Activated naive CD4-positive, alpha-beta T cell treated with anti-CD3 and anti-CD28 coated beads, Interleukin-2, amount 10 ng/mL, durations not matched to agents 7 days and 5 days (primary cell): ENCODE data around the gene ABITRAM.
"Not testable (repeated sequence)": the region's sequence is repeated elsewhere in the genome, so short reads cannot be mapped to it uniquely, and the experiment has no call there.

ENCODE experiments used
- CTCF ChIA-PET: fragments of 350-600 bp; sonication (Branson Sonifier 250); formaldehyde crosslinking; loops from one replicate; lab custom pipeline; 2021; ENCODE audit warnings: antibody characterized with exemption; lab: Charles Lee
- DNase-seq: peaks from one replicate; pipeline ENCODE4 v3.0.0-alpha.2; 2020
- H3K27ac Mint-ChIP-seq: one replicate; pipeline ENCODE4 v1.8.0; 2021; ENCODE audit warnings: mild to moderate bottlenecking, moderate library complexity, mixed read lengths
- H3K27me3 Mint-ChIP-seq: one replicate; pipeline ENCODE4 v1.8.0; 2021; ENCODE audit warnings: mild to moderate bottlenecking, mixed read lengths
- H3K36me3 Mint-ChIP-seq: one replicate; pipeline ENCODE4 v1.8.0; 2021; ENCODE audit warnings: mixed read lengths
- H3K4me1 Mint-ChIP-seq: one replicate; pipeline ENCODE4 v1.8.0; 2021; ENCODE audit warnings: mixed read lengths
- H3K4me3 Mint-ChIP-seq: one replicate; pipeline ENCODE4 v1.8.0; 2021; ENCODE audit warnings: mild to moderate bottlenecking, moderate library complexity, mixed read lengths
- H3K9me3 Mint-ChIP-seq: one replicate; pipeline ENCODE4 v1.8.0; 2021; ENCODE audit warnings: mixed read lengths

ABITRAM gene

GRCh38 chr9:108910402-108910801 lies 23.8 kb upstream of the ABITRAM start:
- Mint-ChIP-seq H3K36me3 (peaks cover 24% of the 10 kb centered on the region), H3K4me1 (peaks cover 21% of the 10 kb centered on the region), H3K4me3 (no peak overlapping the region), H3K27me3 (no peaks in the 10 kb centered on the region), H3K9me3 (no peaks in the 10 kb centered on the region), H3K27ac (no peak overlapping the region)
- no peak for DNase-seq
- CTCF ChIA-PET, result no interaction called here

- H3K36me3 Mint-ChIP-seq, result peaks cover 28% of the 10 kb centered on the region
- peaks cover 21% of the 10 kb centered on the region for H3K4me1 Mint-ChIP-seq
- no peak overlapping the region for H3K4me3 Mint-ChIP-seq
- H3K27ac Mint-ChIP-seq, result peak overlapping the region; percentile 35
- no peaks in the 10 kb centered on the region for H3K9me3 Mint-ChIP-seq
- CTCF ChIA-PET, result no interaction called here
- DNase-seq, result no peak
- no peaks in the 10 kb centered on the region for H3K27me3 Mint-ChIP-seq
Measured at GRCh38 chr9:108910914-108911313, 23.3 kb upstream of the ABITRAM start.

- Mint-ChIP-seq H3K27me3 (no peaks in the 10 kb centered on the region), H3K9me3 (no peaks in the 10 kb centered on the region), H3K36me3 (peaks cover 27% of the 10 kb centered on the region), H3K4me3 (no peak overlapping the region), H3K4me1 (peaks cover 21% of the 10 kb centered on the region), H3K27ac (peak overlapping the region; percentile 72)
- peak; percentile 52 for DNase-seq
- CTCF ChIA-PET, result no interaction called here
Measured at GRCh38 chr9:108911820-108912219, 22.4 kb upstream of the ABITRAM start.

- DNase-seq, result no peak
- peaks cover 21% of the 10 kb centered on the region for H3K4me1 Mint-ChIP-seq
- no peak overlapping the region for H3K4me3 Mint-ChIP-seq
- peaks cover 27% of the 10 kb centered on the region for H3K36me3 Mint-ChIP-seq
- no peaks in the 10 kb centered on the region for H3K9me3 Mint-ChIP-seq
- CTCF ChIA-PET, result no interaction called here
- H3K27me3 Mint-ChIP-seq, result no peaks in the 10 kb centered on the region
- H3K27ac Mint-ChIP-seq, result no peak overlapping the region
Measured at GRCh38 chr9:108913391-108913790, 20.8 kb upstream of the ABITRAM start.

GRCh38 chr9:108919517-108919916 lies 14.7 kb upstream of the ABITRAM start:
- H3K36me3 Mint-ChIP-seq, result peaks cover 33% of the 10 kb centered on the region
- no peaks in the 10 kb centered on the region for H3K27me3 Mint-ChIP-seq
- no peak overlapping the region for H3K4me3 Mint-ChIP-seq
- CTCF ChIA-PET, result interaction anchor here (0.6 kb wide), 1 partner anchor 31 kb away, joined by 3 read pairs; no protein-coding TSS in a partner anchor
- no peak for DNase-seq
- no peak overlapping the region for H3K27ac Mint-ChIP-seq
- no peaks in the 10 kb centered on the region for H3K9me3 Mint-ChIP-seq
- no peaks in the 10 kb centered on the region for H3K4me1 Mint-ChIP-seq

GRCh38 chr9:108920401-108920800 lies 13.8 kb upstream of the ABITRAM start:
- H3K27me3 Mint-ChIP-seq, H3K9me3 Mint-ChIP-seq, CTCF ChIA-PET, H3K4me1 Mint-ChIP-seq, H3K27ac Mint-ChIP-seq, H3K4me3 Mint-ChIP-seq, DNase-seq: not testable (repeated sequence)
- peaks cover 41% of the 10 kb centered on the region for H3K36me3 Mint-ChIP-seq

GRCh38 chr9:108921200-108921599 lies 13.0 kb upstream of the ABITRAM start:
- no peaks in the 10 kb centered on the region for H3K9me3 Mint-ChIP-seq
- H3K4me1 Mint-ChIP-seq, result no peaks in the 10 kb centered on the region
- no peak for DNase-seq
- no peaks in the 10 kb centered on the region for H3K27me3 Mint-ChIP-seq
- H3K4me3 Mint-ChIP-seq, result no peak overlapping the region
- H3K36me3 Mint-ChIP-seq, result peaks cover 39% of the 10 kb centered on the region
- H3K27ac Mint-ChIP-seq, result no peak overlapping the region
- CTCF ChIA-PET, result no interaction called here

GRCh38 chr9:108924466-108924865 lies 9.7 kb upstream of the ABITRAM start:
- H3K36me3 Mint-ChIP-seq, result peaks cover 39% of the 10 kb centered on the region
- H3K4me3 Mint-ChIP-seq, result no peak overlapping the region
- no peak overlapping the region for H3K27ac Mint-ChIP-seq
- no peaks in the 10 kb centered on the region for H3K27me3 Mint-ChIP-seq
- no peaks in the 10 kb centered on the region for H3K4me1 Mint-ChIP-seq
- no peak for DNase-seq
- CTCF ChIA-PET, result no interaction called here
- no peaks in the 10 kb centered on the region for H3K9me3 Mint-ChIP-seq

- Mint-ChIP-seq H3K4me3 (no peak overlapping the region), H3K4me1 (peaks cover 18% of the 10 kb centered on the region), H3K27ac (no peak overlapping the region), H3K27me3 (no peaks in the 10 kb centered on the region), H3K36me3 (peaks cover 36% of the 10 kb centered on the region), H3K9me3 (no peaks in the 10 kb centered on the region)
- DNase-seq, result no peak
- CTCF ChIA-PET, result interaction anchor here (1.0 kb wide), 1 partner anchor 14 kb away, joined by 3 read pairs; no protein-coding TSS in a partner anchor
Measured at GRCh38 chr9:108928386-108928785, 5.8 kb upstream of the ABITRAM start.

- H3K9me3 Mint-ChIP-seq, result no peaks in the 10 kb centered on the region
- H3K27ac Mint-ChIP-seq, result peak overlapping the region; percentile 98
- CTCF ChIA-PET, result no interaction called here
- H3K36me3 Mint-ChIP-seq, result peaks cover 14% of the 10 kb centered on the region
- H3K4me3 Mint-ChIP-seq, result peak overlapping the region; percentile 99
- H3K27me3 Mint-ChIP-seq, result no peaks in the 10 kb centered on the region
- DNase-seq, result no peak
- peaks cover 31% of the 10 kb centered on the region for H3K4me1 Mint-ChIP-seq
Measured at GRCh38 chr9:108933231-108933717, 926 bp upstream of the ABITRAM start.

GRCh38 chr9:108933718-108934322 lies 380 bp upstream of the ABITRAM start, which contains the start of gene ELP1:
Gene ELP1 (minus strand): TSS chr9:108934124. CDS start chr9:108931146, 2,978 bp downstream.
- Mint-ChIP-seq H3K27me3 (no peaks in the 10 kb centered on the region), H3K4me1 (peaks cover 31% of the 10 kb centered on the region), H3K36me3 (peaks cover 12% of the 10 kb centered on the region), H3K4me3 (peak within 1 kb of the TSS; percentile 99), H3K27ac (peak within 1 kb of the TSS; percentile 98), H3K9me3 (no peaks in the 10 kb centered on the region)
- peak; percentile 96 for DNase-seq
- CTCF ChIA-PET, result interaction anchor here (0.6 kb wide), 2 partner anchors 591 to 925 kb away, joined by 3 read pairs; no protein-coding TSS in a partner anchor

GRCh38 chr9:108937561-108938305 lies 3.5 kb downstream of the ABITRAM start:
- Mint-ChIP-seq H3K4me3 (no peak overlapping the region), H3K9me3 (no peaks in the 10 kb centered on the region), H3K4me1 (peaks cover 19% of the 10 kb centered on the region), H3K27me3 (no peaks in the 10 kb centered on the region), H3K27ac (no peak overlapping the region), H3K36me3 (peaks cover 8% of the 10 kb centered on the region)
- CTCF ChIA-PET, result no interaction called here
- no peak for DNase-seq

- Mint-ChIP-seq H3K9me3 (no peaks in the 10 kb centered on the region), H3K36me3 (peaks cover 6% of the 10 kb centered on the region), H3K4me1 (peaks cover 5% of the 10 kb centered on the region), H3K4me3 (no peak overlapping the region), H3K27ac (no peak overlapping the region), H3K27me3 (no peaks in the 10 kb centered on the region)
- CTCF ChIA-PET, result no interaction called here
- no peak for DNase-seq
Measured at GRCh38 chr9:108939975-108940374, 5.8 kb downstream of the ABITRAM start.

GRCh38 chr9:108950168-108950567 lies 16.0 kb downstream of the ABITRAM start:
- Mint-ChIP-seq H3K36me3 (no peaks in the 10 kb centered on the region), H3K27ac (no peak overlapping the region), H3K27me3 (no peaks in the 10 kb centered on the region), H3K4me3 (no peak overlapping the region), H3K9me3 (no peaks in the 10 kb centered on the region), H3K4me1 (no peaks in the 10 kb centered on the region)
- CTCF ChIA-PET, result interaction anchor here (0.5 to 0.9 kb wide), 3 partner anchors 12 to 490 kb away, joined by 3 read pairs; no protein-coding TSS in a partner anchor
- DNase-seq, result no peak
